GM23248 (cell line): Measurements from ENCODE around the gene SLC43A2.

Experiments
- EZH2 ChIP-seq: fragments of 200-600 bp; sonication (generic); IDR thresholded peaks from 2 replicates; pipeline ENCODE4 v1.6.1; 2018; ENCODE audit warnings: antibody characterized with exemption, mild to moderate bottlenecking; ENCODE audit not compliant: insufficient read depth, poor library complexity, severe bottlenecking
- EZH2phosphoT487 ChIP-seq: fragments of 200-600 bp; sonication (generic); IDR thresholded peaks from 2 replicates; pipeline ENCODE4 v1.6.1; 2018; ENCODE audit warnings: antibody characterized with exemption, moderate library complexity, mild to moderate bottlenecking, low read depth; ENCODE audit not compliant: insufficient read depth

DNA sequence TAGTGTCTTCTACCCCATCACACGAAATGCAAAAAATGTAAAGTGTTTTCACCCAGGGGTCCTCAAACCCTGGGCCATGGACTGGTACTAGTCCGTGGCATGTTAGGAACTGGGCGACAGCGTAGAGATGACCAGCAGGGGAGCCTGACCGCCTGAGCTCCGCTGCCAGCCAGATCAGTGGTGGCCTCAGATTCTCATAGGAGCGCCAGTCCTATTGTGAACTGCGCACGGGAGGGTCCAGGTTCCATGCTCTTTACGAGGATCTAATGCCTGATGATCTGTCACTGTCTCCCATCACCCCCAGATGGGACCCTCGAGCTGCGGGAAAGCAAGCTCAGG lies 12.4 kb upstream of the SLC43A2 start:
- no peak for TF ChIP-seq EZH2phosphoT487
- no peak for TF ChIP-seq EZH2
